HG02763 (cell line): ENCODE results near the gene APOBEC3A.
"Not testable (repeated sequence)": the region's sequence is repeated elsewhere in the genome, so short reads cannot be mapped to it uniquely, and the experiment has no call there.

Experiments
- ATAC-seq: cut with Tn5 transposase; IDR thresholded peaks from one replicate; pipeline ENCODE4 v1.9.1; 2021; ENCODE audit warnings: mild to moderate bottlenecking, moderate library complexity; ENCODE audit not compliant: unreplicated experiment

The APOBEC3A gene

DNA sequence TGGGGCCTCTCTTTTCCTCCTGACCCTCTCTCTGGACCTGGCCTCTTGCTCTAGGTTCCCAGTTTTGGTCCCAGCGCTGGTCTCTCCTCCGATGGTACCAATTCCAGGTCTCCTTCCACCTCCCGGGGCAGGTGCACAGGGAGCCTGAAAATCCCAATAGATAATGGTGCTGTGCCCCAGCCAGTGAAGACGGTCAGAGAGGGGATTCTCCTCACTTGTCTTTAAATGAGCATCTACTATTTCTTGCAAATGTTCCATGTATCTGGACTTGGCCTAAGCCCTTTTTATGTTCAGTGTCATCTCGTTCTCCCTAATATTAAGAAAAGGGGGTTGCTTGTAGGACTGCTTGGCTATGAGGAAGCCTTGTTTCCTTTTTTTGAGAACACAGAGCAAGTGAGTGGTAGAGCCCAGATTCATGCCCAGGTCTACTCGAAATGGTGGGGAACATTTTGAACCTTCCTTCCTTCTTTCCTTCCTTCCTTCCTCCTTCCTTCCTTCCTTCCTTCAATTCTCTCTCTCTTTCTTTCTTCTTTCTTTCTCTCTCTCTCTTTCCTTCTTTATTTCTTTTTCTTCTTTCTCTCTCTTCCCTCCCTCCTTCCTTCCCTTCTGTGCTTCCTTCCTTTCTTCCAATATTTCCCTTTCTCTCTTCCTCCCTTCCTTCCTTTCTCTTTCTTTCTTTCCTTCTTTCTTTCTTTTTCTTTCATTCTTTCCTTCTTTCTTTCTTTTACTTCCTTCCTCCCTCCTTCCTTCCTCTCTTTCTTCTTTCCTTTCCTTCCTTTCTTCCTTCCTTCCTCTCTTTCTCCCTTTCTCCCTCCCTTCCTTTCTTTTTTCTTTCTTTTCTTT lies 620 bp downstream of the APOBEC3A start:
- no peak for ATAC-seq

DNA sequence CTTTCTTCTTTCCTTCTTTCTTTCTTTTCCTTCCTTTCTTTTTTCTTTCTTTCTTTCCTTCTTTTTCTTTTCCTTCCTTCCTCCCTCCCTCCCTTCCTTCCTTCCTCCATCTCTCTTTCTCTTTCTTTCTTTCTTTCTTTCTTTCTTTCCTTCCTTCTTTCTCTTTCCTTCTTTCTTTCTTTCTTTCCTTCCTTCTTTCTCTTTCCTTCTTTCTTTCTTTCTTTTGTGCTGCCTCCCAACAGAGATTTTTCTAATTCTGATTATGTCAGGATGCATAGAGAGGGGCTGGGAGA lies 1.2 kb downstream of the APOBEC3A start:
- ATAC-seq, result not testable (repeated sequence)

DNA sequence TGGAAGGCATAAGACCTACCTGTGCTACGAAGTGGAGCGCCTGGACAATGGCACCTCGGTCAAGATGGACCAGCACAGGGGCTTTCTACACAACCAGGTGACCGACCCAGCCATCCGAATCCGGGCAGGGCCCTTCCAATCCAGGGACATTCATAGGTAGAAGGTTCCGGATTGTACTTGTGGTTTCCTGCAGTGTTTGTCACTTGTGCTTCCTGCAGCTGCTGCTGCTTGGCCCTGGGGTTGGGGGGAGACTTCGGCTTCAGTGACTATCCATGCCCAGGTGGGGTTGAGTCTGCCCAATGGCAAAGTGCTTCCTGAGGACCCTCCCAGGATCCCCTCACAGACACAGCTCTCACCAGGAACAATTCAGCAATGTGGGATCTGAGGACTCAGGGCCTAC lies 2.2 kb downstream of the APOBEC3A start:
- ATAC-seq, result no peak

DNA sequence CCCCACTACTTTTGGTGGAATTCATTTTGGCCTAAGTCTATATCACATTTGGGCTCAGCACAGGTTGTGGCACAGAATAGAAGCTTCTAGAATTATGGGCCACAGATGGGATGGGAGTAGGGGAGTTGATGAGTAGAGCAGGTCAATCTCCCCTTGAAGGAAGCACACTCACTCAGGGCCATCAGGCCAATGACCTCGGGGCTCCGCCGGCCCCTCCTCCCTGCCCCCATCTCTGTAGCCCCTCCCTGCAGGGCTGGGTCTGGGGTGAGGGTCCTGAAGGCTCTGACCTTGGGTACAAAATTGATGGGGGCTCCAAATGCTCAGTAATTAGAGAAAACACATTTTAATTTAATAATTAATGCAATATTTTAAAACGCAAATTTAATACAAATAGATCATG lies 3.3 kb downstream of the APOBEC3A start:
- ATAC-seq, result not testable (repeated sequence)

DNA sequence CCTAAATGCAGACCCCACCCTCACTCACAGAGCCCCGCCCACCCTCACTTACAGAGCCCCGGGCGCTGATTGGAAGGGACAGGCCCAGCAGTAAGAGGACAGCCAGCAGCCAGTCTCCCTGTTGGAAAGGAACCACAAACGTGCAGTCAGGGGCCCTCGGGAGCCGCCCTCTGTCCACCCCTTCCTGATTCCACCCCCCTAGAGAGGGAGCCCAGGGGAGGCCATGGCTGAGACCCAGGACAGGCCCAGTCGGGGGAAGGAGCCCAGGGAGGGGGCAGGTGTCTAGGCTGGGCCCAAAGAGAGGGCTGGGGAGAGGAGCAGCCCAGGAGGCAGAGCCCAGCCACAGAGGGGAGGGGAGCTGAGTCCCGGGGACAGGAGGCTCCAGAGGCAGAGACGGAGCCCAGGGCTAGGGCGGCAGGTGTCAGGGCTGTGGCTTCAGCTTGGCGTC lies 5.9 kb downstream of the APOBEC3A start:
- not testable (repeated sequence) for ATAC-seq

DNA sequence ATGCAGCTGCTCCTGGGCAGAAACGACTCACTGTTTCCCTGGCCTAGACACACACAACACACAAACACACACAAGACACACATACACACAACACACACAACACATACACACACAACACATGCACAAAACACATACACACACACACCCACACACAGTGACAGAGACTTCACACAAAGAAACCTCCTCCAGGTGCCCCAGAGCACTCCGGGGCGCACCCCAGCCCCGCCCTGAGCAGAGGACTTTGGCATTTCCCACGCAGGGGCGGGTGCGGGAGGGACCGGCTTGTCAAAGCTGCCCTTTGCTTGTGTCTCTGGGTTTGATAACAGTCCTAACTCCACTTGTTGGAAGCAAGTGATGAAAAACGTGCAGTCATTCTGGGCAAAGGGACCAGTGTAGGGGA lies 6.5 kb downstream of the APOBEC3A start:
- ATAC-seq, result no peak

DNA sequence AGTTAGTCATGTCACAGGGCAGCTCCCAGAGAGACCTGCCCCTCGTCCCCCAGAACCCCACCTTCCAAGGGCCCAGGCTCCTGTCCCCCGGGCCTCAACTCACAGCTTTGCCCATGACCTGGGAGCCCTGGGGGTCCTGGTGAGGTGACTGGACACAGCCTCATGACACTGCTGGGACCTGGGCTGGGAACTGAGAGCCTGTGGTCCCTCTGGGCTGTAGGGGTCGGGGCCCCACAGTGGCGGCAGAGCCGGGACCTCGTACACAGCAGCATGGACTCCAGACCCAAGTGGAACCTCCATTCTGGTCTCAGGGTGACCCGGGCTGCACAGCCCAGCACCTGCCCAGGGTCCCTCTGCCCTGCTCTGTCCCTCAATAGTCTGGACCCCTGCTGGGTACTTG lies 6.9 kb downstream of the APOBEC3A start:
- ATAC-seq, result no peak

DNA sequence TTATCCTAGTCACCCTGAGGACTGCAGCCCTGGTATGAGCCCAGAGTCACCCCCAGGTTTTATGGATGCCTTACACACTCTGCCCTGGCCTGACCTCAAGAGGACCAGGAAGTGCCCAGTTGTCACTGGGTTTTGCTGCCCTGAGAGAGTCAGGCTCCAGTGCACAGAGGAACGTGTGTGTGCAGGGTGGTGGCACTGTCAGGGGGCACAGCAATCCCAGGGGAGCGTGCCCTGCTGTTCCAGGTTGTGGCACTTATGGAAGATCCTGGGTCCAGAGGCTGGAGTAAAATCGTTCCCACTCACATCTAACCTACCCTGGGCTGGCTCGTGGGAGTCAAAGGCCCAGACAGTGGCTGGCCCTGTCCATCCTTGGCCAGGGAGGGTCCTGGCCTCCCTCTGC lies 7.6 kb downstream of the APOBEC3A start:
- ATAC-seq, result no peak

DNA sequence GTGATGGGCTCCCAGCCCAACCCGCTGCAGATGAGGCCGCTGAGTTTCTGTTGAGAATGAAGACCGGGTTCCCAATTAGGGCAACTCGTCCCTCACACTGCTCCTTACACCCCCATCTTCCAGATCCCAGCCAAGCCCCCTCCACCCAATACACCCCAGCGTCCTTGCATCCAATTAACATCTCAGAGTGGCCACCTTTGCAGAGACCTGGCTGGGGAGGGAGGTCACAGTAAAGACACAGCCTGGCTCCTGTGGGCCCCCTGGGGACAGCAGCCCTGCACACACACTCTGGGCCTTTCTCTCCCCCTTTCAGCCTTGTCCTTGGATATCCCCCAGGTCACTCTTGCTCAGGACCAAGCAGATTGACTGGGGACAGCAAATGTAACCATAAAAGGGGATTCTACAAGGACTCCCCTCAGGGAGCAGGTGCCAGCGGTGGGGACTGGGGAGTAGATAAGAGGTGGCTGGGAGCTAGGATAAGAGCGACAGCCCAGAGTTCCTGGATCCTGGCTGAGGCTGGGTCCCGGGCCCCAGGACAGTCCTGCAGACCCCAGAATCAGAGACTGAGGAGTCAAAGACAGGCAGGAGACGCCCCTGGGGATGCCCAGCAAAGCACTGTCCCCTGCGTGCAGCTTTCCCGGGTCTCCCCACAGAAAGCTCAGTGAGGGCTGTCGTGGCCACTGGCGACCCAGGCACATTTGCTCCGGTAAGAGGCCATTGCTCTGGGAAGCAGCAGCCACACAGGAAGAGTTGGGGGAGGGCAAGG lies 8.4 kb downstream of the APOBEC3A start:
- ATAC-seq, result no peak

DNA sequence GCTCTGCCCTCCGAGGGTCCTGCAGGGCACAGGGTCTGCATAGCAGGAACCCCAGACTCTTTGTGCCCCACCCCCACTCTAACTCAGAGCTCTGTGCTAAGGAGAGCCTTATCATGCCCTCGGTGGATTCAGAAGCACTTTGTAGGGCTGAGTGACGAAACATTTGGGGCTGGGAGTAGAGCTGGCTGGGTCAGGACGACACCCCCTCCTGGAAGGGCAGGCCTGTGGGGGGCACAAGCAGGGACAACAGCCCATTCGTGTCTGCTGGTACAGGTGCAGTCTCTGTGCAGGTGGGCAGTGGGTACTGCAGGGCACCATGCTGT lies 8.9 kb downstream of the APOBEC3A start:
- no peak for ATAC-seq

DNA sequence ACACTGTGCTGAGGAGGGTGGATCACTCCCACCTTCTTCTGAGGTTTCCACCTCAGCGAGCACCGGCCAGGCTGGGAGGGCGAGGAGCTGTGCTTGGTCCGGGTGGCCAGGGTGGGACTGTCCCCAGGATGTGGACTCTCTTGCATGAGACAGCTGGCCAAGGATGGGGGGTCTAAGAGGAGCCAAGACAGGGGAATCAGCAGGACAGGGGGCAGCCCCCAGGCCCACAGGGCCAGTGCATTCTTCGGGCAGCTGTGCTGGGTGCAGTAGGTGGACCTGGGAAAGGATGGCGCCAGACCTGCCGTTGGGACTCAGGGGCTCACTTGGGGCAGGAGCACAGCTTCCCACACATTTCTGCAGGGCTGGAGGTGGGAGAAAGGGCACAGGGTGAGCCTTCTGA lies 9.5 kb downstream of the APOBEC3A start:
- ATAC-seq, result no peak

DNA sequence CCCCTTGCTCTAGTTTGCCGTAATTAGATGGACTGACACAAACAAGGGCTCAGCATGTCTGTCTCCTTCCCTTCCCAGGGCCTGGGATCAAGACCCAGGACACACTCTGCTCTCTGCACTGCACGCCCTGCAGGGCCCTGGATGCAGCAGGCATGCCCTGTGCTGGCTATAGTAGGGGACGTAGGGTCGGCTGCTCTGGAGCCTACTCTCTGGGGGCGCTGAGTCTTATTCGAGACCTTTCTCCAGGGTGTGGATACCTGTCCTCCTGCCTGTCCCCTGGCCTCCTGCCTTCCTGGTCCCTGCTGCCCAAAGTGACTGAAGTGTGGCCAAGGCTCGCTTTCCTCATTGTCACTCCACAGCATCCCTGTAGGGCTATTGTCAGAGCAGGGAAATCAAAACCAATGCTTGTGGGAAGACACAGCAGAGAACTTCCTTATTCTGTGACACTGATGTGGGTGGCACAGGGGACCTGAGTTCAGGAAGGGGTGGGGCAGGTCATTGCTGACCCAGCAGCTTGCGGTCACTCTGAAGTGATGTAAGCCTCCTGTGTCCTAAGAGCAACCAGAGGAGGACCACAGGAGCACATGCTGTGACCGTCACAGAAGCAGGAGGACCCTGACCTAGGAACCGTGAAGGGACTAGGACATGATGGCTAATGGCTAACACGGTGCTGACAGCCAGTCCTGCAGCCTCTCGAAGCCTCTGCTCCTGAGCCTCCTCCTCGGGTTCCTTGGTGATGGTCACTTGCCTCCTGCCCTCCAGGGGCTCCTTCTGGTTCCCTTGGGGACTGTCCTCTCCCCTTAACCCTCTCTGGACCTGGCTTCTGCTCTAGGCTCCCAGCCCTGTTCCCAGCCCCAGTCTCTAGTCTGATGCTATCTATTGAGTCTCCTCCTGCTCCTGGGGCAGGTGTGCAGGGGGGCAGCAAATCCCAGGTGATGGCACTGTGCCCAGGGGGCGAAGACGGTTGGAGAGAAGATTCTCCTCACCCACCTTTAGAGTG lies 10.3 kb downstream of the APOBEC3A start:
- no peak for ATAC-seq

DNA sequence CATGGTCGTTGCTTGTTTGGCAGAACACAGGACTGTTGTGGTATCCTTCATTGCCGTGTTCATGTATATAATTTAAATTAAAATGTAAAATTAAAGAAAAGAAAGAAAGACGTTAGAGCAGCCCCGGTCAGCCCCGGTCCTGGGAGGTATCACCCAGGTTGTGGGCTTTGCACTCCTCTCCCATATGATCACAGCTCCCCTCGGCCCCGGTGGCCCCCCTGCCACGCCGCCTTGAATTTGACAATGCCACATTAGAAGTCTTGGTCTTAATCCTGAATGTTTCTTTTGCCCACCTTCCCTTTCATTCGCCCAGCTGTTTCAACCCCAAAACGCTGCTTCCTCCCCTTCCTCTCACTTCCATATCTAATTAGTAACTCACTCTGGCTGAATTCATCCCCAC lies 11.4 kb downstream of the APOBEC3A start:
- ATAC-seq, result no peak

DNA sequence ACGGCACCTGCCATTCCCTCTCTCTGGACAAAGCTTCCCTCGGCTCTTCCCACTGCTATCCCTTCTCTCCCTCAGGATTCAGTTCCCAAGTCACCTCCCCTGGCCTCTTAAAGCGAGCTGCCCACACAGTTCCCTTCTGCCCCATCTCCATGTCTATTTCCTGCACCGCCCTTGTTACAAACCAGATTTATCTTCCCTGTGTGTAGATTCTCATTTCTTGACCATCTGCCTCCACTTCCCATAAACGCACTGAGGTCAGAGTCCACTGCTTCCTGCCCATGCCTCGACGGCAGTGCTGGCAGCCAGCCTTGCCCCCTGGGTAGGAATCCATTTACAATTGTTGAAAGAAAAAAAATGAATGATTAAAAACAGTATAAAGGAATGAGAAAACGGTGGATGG lies 13.1 kb downstream of the APOBEC3A start:
- ATAC-seq, result no peak

DNA sequence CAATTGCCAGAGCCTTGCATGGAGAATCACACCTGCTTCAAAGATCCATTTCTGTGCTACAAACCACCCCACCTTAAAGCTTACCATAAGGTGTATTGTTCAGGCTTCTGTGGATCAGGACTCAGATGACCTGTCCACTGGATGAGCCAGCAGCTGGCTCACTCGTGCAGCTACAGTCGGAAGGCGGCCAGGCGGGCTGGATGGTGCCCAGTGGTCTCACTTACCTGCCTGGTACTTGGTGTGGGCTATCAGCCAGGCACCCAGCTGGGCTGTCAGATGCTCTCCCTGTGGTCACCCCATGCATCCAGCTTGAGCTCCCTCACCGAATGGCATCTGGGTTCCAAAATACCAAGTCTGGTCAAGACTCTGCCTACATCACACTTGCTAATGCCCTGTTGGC lies 13.8 kb downstream of the APOBEC3A start:
- ATAC-seq, result no peak

DNA sequence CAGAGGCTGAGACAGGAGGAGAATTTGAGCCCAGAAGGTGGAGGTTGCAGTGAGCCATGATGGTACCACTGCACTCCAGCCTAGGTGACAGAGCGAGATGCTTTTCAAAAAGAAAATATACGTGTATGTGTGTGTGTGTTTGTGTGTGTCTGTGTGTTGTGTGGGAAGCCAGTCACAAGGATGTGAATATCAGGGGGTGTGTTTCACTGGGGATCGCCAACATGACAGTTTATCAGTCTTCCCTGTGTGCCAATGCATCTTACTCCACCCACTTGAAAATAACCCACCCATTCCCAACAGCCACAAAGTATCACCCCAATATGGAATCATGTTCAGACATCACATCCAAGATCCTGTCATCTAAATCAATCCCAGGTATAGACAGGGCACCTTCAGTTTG lies 14.4 kb downstream of the APOBEC3A start:
- ATAC-seq, result no peak

DNA sequence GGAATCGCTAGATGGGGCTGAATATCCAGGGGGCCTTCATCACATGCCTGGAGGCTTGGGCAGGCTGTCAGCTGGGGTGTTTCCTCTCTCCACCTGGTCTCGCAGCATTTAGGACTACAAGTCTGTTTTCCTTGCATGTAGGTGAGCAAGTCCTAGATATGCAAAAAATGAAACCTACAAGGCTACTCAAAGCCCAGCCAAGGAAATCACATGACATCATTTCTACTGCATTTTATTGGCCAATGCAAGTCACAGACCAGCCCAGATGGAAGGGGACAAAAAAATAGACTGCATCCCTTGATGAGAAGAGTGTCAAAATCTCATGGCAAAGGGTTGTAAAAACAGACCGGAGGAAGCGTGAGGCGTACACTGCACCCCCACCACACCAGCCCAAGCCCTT lies 15.1 kb downstream of the APOBEC3A start:
- no peak for ATAC-seq

DNA sequence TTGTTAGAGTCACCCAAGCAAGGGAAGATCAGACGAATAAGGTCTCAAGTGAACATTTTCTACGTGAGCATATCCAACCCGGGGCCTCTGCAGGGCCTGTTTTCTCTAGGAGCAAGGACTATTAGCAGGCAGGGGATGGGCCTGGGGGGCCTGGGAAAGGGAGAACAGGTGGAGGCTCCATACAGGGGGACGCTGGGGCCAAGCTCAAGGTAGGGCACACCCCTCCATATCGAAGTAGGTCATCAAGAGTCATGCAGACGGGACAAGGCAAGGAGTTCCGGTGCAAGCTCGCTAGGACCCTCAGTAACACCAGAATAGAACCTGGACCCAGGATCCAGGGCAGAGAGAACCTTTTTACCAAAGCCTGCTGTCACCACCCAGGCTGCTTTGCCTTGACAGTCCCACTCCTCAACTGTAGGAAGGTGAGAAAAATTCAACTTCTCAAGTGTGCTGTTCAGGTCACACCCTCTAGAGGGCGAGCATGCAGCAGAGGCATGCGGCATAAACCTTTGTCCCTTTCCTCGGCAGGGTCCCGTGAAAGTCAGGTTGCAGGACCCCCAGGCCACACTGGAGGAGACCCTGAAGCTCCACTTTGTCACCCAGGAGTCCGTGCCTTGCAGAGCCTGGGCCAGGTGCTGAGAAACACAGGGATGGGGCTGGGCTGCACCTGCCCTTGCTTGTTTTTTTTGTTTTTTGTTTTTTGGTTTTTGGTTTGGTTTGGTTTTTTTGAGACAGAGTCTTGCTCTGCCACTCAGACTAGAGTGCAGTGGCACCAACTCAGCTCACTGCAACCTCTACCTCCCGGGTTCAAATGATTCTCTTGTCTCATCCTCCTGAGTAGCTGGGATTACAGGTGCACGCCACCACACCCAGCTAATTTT lies 16.1 kb downstream of the APOBEC3A start:
- ATAC-seq, result no peak

DNA sequence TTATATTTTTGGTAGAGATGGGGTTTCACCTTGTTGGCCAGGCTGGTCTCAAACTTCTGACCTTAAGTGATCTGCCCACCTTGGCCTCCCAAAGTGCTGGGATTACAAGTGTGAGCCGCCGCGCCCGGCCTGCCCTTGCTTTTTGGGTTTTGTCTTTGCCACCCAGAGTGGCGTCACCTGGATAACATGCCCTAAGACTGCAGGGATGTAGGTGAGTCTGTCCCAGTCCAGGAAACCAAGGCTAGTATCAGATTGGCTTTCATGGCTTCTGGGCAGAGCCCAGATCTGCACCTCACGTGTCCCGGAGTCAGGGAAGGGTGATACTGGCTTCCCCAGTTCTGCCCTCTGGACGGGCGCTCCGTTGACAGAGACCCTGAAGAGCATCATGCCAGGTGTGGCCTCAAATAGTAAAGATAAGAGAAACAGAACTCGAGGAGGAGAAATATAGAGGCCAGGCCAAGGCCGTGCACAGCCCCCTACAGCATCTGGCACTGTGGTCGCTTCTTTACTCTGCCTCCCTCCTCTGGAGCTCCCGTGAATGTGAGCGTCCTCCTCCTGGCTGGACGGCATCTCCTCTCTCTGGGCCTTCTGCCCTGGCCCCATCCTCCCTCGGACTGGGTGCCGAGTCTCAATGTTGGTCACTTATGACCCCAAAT lies 16.9 kb downstream of the APOBEC3A start:
- ATAC-seq, result no peak

DNA sequence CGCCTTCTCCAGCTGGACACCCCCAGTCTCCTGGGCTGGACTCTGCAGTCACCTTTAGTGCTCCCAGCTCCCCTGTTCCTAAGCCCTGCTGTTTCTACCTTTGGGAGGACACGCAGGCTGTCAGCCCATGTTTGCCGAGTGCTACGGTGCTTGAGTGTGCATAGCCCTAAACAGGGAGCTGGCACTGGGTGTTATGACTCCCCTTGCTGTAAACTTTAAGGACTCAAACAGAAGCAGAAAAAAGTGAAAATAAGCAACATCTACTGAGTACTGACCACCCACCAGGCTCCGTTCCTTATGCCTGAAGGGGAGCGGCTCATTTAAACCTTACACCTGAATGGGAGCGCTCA lies 17.4 kb downstream of the APOBEC3A start:
- no peak for ATAC-seq
